HEK293 (cell line): ENCODE data around the gene C6orf15.
A peak's percentile ranks its signal among the peaks of the same experiment; 100 is the strongest.

Source experiments
- CTCF ChIA-PET: fragments of 350-600 bp; formaldehyde crosslinking; extraction: SDS; loops from one replicate; lab custom pipeline; 2021; ENCODE audit warnings: antibody characterized with exemption; lab: Yijun Ruan, JAX
- POLR2A ChIA-PET: fragments of 300-600 bp; formaldehyde crosslinking; extraction: SDS; loops from one replicate; lab custom pipeline; 2020; ENCODE audit warnings: antibody characterized with exemption, inconsistent platforms; lab: Yijun Ruan, JAX
- H3K27ac ChIP-seq: fragments of 200-500 bp; sonication (Bioruptor generic); 2 replicates; pipeline ENCODE4 v1.5.1; 2014; ENCODE audit warnings: low read depth, low read length, control low read depth, inconsistent platforms; ENCODE audit errors: extremely low read depth
- H3K36me3 ChIP-seq, 2 experiments: fragments of 200-500 bp in 1 of 2; sonication (Bioruptor generic) in 1 of 2; 1 replicate in 1 of 2; 2 replicates in 1 of 2; pipeline ENCODE4 v1.5.1; 2014 to 2017; ENCODE audit warnings: inconsistent platforms in 2 of 2, low read length in 2 of 2; ENCODE audit not compliant: control insufficient read depth in 2 of 2, insufficient read depth in 1 of 2
- H3K4me1 ChIP-seq: fragments of 200-500 bp; sonication (Bioruptor generic); 2 replicates; pipeline ENCODE4 v1.5.1; 2014; ENCODE audit warnings: mild to moderate bottlenecking, low read length, inconsistent platforms; ENCODE audit not compliant: control insufficient read depth, insufficient read depth
- H3K4me3 ChIP-seq: 2 replicates; pipeline ENCODE4 v1.5.1; 2011; ENCODE audit warnings: low read depth, mild to moderate bottlenecking, control low read depth, low read length, moderate library complexity
- H3K9me3 ChIP-seq: fragments of 200-500 bp; sonication (Bioruptor generic); 2 replicates; pipeline ENCODE4 v1.5.1; 2014; ENCODE audit warnings: low read depth, low read length, inconsistent platforms; ENCODE audit not compliant: control insufficient read depth, insufficient read depth
- ATF2 ChIP-seq: fragments of 450-650 bp; formaldehyde crosslinking; IDR thresholded peaks from 2 replicates; pipeline ENCODE4 v1.5.1; 2016; ENCODE audit warnings: missing biosample characterization, missing genetic modification characterization, low read depth
- CTCF ChIP-seq: fragments of 450-650 bp; formaldehyde crosslinking; IDR thresholded peaks from 2 replicates; pipeline ENCODE4 v1.5.1; 2016; ENCODE audit warnings: missing biosample characterization, missing genetic modification characterization
- ELK4 ChIP-seq: IDR thresholded peaks from 2 replicates; pipeline ENCODE4 v1.6.1; 2011; ENCODE audit warnings: mild to moderate bottlenecking, low read depth, low read length, borderline replicate concordance
- GLIS1 ChIP-seq: fragments of 450-650 bp; formaldehyde crosslinking; IDR thresholded peaks from 2 replicates; pipeline ENCODE4 v1.5.1; 2016; ENCODE audit warnings: missing biosample characterization, missing genetic modification characterization
- GLIS2 ChIP-seq: fragments of 450-650 bp; formaldehyde crosslinking; IDR thresholded peaks from 2 replicates; pipeline ENCODE4 v1.5.1; 2016; ENCODE audit warnings: missing biosample characterization, missing genetic modification characterization
- SETDB1 ChIP-seq: IDR thresholded peaks from one replicate; pipeline ENCODE4 v1.6.1; 2017; ENCODE audit warnings: mild to moderate bottlenecking, low read length, moderate library complexity, mixed read lengths; ENCODE audit not compliant: insufficient read length
- ZBTB44 ChIP-seq: fragments of 450-650 bp; IDR thresholded peaks from 2 replicates; pipeline ENCODE4 v1.5.1; 2018; ENCODE audit warnings: missing biosample characterization, mild to moderate bottlenecking, missing genetic modification characterization
- ZNF133 ChIP-seq: fragments of 450-650 bp; formaldehyde crosslinking; IDR thresholded peaks from 2 replicates; pipeline ENCODE4 v1.5.1; 2016; ENCODE audit warnings: missing biosample characterization, missing genetic modification characterization
- ZNF169 ChIP-seq: fragments of 450-650 bp; formaldehyde crosslinking; IDR thresholded peaks from 2 replicates; pipeline ENCODE4 v1.5.1; 2016; ENCODE audit warnings: missing biosample characterization, missing genetic modification characterization
- ZNF19 ChIP-seq: fragments of 450-650 bp; formaldehyde crosslinking; IDR thresholded peaks from 2 replicates; pipeline ENCODE4; 2016; ENCODE audit warnings: missing biosample characterization, missing genetic modification characterization, low read depth
- ZNF2 ChIP-seq: fragments of 450-650 bp; formaldehyde crosslinking; IDR thresholded peaks from 2 replicates; pipeline ENCODE4 v1.5.1; 2016; ENCODE audit warnings: missing biosample characterization, missing genetic modification characterization
- ZNF248 ChIP-seq: fragments of 450-650 bp; formaldehyde crosslinking; IDR thresholded peaks from 2 replicates; pipeline ENCODE4 v1.5.1; 2017; ENCODE audit warnings: missing biosample characterization, missing genetic modification characterization
- ZNF280D ChIP-seq: fragments of 450-650 bp; formaldehyde crosslinking; IDR thresholded peaks from 2 replicates; pipeline ENCODE4 v1.5.1; 2016; ENCODE audit warnings: missing biosample characterization, missing genetic modification characterization
- ZNF354C ChIP-seq: fragments of 450-650 bp; formaldehyde crosslinking; IDR thresholded peaks from 2 replicates; pipeline ENCODE4 v1.5.1; 2016; ENCODE audit warnings: missing biosample characterization, missing genetic modification characterization, low read depth, borderline replicate concordance
- ZNF513 ChIP-seq: fragments of 450-650 bp; IDR thresholded peaks from 2 replicates; pipeline ENCODE4 v1.5.1; 2018; ENCODE audit warnings: missing biosample characterization, missing genetic modification characterization
- ZNF660 ChIP-seq: fragments of 450-650 bp; IDR thresholded peaks from 2 replicates; pipeline ENCODE4 v1.5.1; 2018; ENCODE audit warnings: missing biosample characterization, mild to moderate bottlenecking, missing genetic modification characterization
- ZNF692 ChIP-seq: fragments of 450-650 bp; formaldehyde crosslinking; IDR thresholded peaks from 2 replicates; pipeline ENCODE4 v1.5.1; 2016; ENCODE audit warnings: missing biosample characterization, missing genetic modification characterization
- ZSCAN23 ChIP-seq: fragments of 450-650 bp; formaldehyde crosslinking; IDR thresholded peaks from 2 replicates; pipeline ENCODE4 v1.5.1; 2016; ENCODE audit warnings: missing biosample characterization, missing genetic modification characterization
- ZSCAN30 ChIP-seq: fragments of 450-650 bp; IDR thresholded peaks from 2 replicates; pipeline ENCODE4 v1.5.1; 2018; ENCODE audit warnings: missing biosample characterization, mild to moderate bottlenecking, missing genetic modification characterization, moderate library complexity
- TF ChIP-seq, protein P1 (sequence below): fragments of 450-650 bp; formaldehyde crosslinking; IDR thresholded peaks from 2 replicates; pipeline ENCODE4 v1.5.1; 2016; ENCODE audit warnings: missing biosample characterization, missing genetic modification characterization

Gene C6orf15

GRCh38 chr6:31087494-31088089 lies 24.8 kb downstream of the C6orf15 start (continued):
- peak; percentile 70; the same call in 1 of the 2 replicates for TF ChIP-seq ATF2 (tag by site-specific recombination)
- TF ChIP-seq ZNF169, result no peak
- TF ChIP-seq CTCF (tag by site-specific recombination), result peak; percentile 56
- no peak for TF ChIP-seq ZNF513 (tag by site-specific recombination)
- TF ChIP-seq, protein P1, sequence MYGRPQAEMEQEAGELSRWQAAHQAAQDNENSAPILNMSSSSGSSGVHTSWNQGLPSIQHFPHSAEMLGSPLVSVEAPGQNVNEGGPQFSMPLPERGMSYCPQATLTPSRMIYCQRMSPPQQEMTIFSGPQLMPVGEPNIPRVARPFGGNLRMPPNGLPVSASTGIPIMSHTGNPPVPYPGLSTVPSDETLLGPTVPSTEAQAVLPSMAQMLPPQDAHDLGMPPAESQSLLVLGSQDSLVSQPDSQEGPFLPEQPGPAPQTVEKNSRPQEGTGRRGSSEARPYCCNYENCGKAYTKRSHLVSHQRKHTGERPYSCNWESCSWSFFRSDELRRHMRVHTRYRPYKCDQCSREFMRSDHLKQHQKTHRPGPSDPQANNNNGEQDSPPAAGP, result 0 out of 2 replicates have a peak, but pooled peaks have one; percentile 20
- TF ChIP-seq ZNF248, result no peak
- no peak for TF ChIP-seq ZSCAN30 (tag by site-specific recombination)
- no peak for TF ChIP-seq ZNF19 (tag by site-specific recombination)
- TF ChIP-seq GLIS1 (tag by site-specific recombination), result peak; percentile 39
- TF ChIP-seq SETDB1, result no peak
- no peak for TF ChIP-seq ZSCAN23 (tag by site-specific recombination)
- TF ChIP-seq ZNF354C (tag by site-specific recombination), result no peak
- TF ChIP-seq ZBTB44 (tag by site-specific recombination), result no peak
- TF ChIP-seq ZNF660 (tag by site-specific recombination), result peak; percentile 25; the same call in 1 of the 2 replicates
- TF ChIP-seq, all 188 proteins: peak for 11

GRCh38 chr6:31086788-31087440 lies 25.5 kb downstream of the C6orf15 start:
- H3K27ac ChIP-seq, result no peak overlapping the region
- no peaks in the 10 kb centered on the region; a peak in 1 of 3 replicates for H3K36me3 ChIP-seq
- POLR2A ChIA-PET, result interaction anchor here (0.8 to 1.5 kb wide), 4 partner anchors 171 to 472 kb away, joined by 3 to 6 read pairs (median 4); partner anchors contain the start of gene DDR1
- peaks cover 10% of the 10 kb centered on the region; the same call in 1 of the 2 replicates for H3K4me1 ChIP-seq
- no peaks in the 10 kb centered on the region for H3K9me3 ChIP-seq
- CTCF ChIA-PET, result interaction anchor here (0.5 to 7.3 kb wide), 81 partner anchors 9 to 722 kb away, joined by 3 to 111 read pairs (median 5); partner anchors contain the start of genes C6orf15, DDR1, GTF2H4 and PSORS1C1
- H3K4me3 ChIP-seq, result no peak overlapping the region
- no peak for TF ChIP-seq ZNF133 (tag by site-specific recombination)
- TF ChIP-seq GLIS2, result no peak
- no peak for TF ChIP-seq ZNF2 (tag by site-specific recombination)
- no peak for TF ChIP-seq ELK4
- no peak for TF ChIP-seq ZNF280D
- TF ChIP-seq ZNF692, result no peak
